GM18909 (cell line): ENCODE results near the gene PHLDB2.

Experiments used
- ATAC-seq: cut with Tn5 transposase; IDR thresholded peaks from one replicate; pipeline ENCODE4 v1.9.1; 2021; ENCODE audit warnings: mild to moderate bottlenecking; ENCODE audit not compliant: unreplicated experiment, poor library complexity

Gene PHLDB2

GRCh38 chr3:111874177-111874820, 15.2 kb downstream of the PHLDB2 start:
- ATAC-seq: no peak

- ATAC-seq: no peak
These were observed 22.4 kb downstream of the PHLDB2 start for GRCh38 chr3:111881480-111881879.

GRCh38 chr3:111882194-111882593, 23.1 kb downstream of the PHLDB2 start:
- no peak for ATAC-seq

- ATAC-seq: peak; percentile 98
These were observed 23.7 kb downstream of the PHLDB2 start for GRCh38 chr3:111882799-111883198.

- ATAC-seq: no peak
These were observed 25.4 kb downstream of the PHLDB2 start for GRCh38 chr3:111884411-111885018.

GRCh38 chr3:111885578-111885977, 26.5 kb downstream of the PHLDB2 start:
- no peak for ATAC-seq

GRCh38 chr3:111890051-111890580, 31.1 kb downstream of the PHLDB2 start:
- no peak for ATAC-seq

GRCh38 chr3:111892070-111892469, 33.0 kb downstream of the PHLDB2 start:
- no peak for ATAC-seq

- no peak for ATAC-seq
These were observed 36.0 kb downstream of the PHLDB2 start for GRCh38 chr3:111895071-111895470.

GRCh38 chr3:111899966-111900365, 40.9 kb downstream of the PHLDB2 start:
- no peak for ATAC-seq

GRCh38 chr3:111901637-111902036, 42.6 kb downstream of the PHLDB2 start:
- no peak for ATAC-seq

- ATAC-seq: no peak
These were observed 43.5 kb downstream of the PHLDB2 start for GRCh38 chr3:111902534-111902933.

GRCh38 chr3:111903067-111903511, 44.0 kb downstream of the PHLDB2 start:
- ATAC-seq: no peak

GRCh38 chr3:111904376-111905241, 45.5 kb downstream of the PHLDB2 start:
- ATAC-seq: no peak

GRCh38 chr3:111906656-111907055, 47.6 kb downstream of the PHLDB2 start:
- ATAC-seq: no peak

- ATAC-seq: no peak
These were observed 48.1 kb downstream of the PHLDB2 start for GRCh38 chr3:111907151-111907550.

GRCh38 chr3:111910806-111911205, 51.7 kb downstream of the PHLDB2 start:
- ATAC-seq: no peak

- ATAC-seq: no peak
These were observed 52.4 kb downstream of the PHLDB2 start for GRCh38 chr3:111911446-111911845.

GRCh38 chr3:111913163-111913763, 54.2 kb downstream of the PHLDB2 start:
- no peak for ATAC-seq

GRCh38 chr3:111915905-111916304, 56.8 kb downstream of the PHLDB2 start:
- no peak for ATAC-seq

GRCh38 chr3:111917300-111917699, 58.2 kb downstream of the PHLDB2 start:
- no peak for ATAC-seq
